ENCODE measurements around the gene TP53. TPM values are rescaled to one million over a fixed set of nuclear protein-coding genes. Genes with fewer than 3 reads are reported as not detected.

The TP53 gene
- total RNA-seq, 1 experiment from 2014 or later: 119 TPM

DNA sequence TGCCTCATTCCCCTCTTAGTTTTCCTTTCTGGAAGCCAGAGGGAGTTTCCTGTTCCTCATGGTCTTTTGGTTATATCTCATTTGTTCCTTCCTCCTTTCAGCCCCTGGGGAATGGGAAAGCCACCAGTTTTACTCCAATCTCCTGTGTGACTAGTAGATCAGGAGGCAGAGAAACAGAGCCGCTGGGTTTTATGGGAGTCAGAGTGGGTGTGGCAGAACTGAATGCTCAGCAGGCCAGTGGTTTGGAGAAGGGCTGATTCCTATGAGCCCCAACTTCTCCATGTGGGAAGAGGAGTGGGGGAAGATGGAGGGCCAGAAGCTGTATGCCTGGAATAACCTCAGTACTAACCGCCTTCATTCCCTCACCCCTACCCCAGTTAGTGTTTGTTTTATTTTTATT, 34.3 kb upstream of the TP53 start:
- peaks cover 18% of the 10 kb centered on the region for H3K36me3 Mint-ChIP-seq (ENCODE audit: insufficient read depth, unreplicated experiment)
- CTCF ChIA-PET: no interaction called here
- intact Hi-C loops (cut with micrococcal nuclease; ENCODE audit: unreplicated experiment): no loop called here
- TF ChIP-seq, protein P1, sequence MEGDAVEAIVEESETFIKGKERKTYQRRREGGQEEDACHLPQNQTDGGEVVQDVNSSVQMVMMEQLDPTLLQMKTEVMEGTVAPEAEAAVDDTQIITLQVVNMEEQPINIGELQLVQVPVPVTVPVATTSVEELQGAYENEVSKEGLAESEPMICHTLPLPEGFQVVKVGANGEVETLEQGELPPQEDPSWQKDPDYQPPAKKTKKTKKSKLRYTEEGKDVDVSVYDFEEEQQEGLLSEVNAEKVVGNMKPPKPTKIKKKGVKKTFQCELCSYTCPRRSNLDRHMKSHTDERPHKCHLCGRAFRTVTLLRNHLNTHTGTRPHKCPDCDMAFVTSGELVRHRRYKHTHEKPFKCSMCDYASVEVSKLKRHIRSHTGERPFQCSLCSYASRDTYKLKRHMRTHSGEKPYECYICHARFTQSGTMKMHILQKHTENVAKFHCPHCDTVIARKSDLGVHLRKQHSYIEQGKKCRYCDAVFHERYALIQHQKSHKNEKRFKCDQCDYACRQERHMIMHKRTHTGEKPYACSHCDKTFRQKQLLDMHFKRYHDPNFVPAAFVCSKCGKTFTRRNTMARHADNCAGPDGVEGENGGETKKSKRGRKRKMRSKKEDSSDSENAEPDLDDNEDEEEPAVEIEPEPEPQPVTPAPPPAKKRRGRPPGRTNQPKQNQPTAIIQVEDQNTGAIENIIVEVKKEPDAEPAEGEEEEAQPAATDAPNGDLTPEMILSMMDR (IDR thresholded peaks at IDR 0.05; ENCODE audit: unreplicated experiment): no peak
- peaks cover 82% of the 10 kb centered on the region for H3K27me3 Mint-ChIP-seq (ENCODE audit: unreplicated experiment)
- DNase-seq: no peak
- no TSS peak for BruUV-seq (replicated peaks)
- H3K4me1 Mint-ChIP-seq (ENCODE audit: low read depth, unreplicated experiment): peaks cover 9% of the 10 kb centered on the region
- no peak overlapping the region for H3K4me3 Mint-ChIP-seq (ENCODE audit: low read depth, unreplicated experiment)
- H3K27ac Mint-ChIP-seq (ENCODE audit: unreplicated experiment): no peak overlapping the region
- no peaks in the 10 kb centered on the region for H3K9me3 Mint-ChIP-seq (ENCODE audit: low read depth, unreplicated experiment)

DNA sequence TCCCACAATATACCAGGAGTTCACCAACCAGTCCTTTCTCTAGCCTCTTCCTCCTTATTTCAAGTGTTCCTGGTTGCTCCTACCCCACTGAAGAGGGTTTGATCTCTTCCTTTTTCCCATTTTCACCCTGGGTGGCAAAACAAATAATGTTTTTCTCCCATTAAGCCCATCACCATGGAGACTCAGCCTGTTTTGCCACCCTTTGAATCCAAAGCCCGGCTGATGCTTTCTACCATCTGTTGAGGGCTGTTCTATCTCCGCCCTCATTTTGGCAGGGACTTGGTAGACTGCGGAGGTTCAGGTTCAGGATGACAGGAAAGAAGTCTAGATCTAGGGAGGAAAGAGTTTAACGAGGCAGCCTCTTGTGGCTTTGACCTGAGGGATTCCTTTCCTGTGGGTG, 32.8 kb upstream of the TP53 start:
- H3K4me3 Mint-ChIP-seq (ENCODE audit: low read depth, unreplicated experiment): no peak overlapping the region
- DNase-seq: no peak
- no TSS peak for BruUV-seq (replicated peaks)
- peaks cover 20% of the 10 kb centered on the region for H3K36me3 Mint-ChIP-seq (ENCODE audit: insufficient read depth, unreplicated experiment)
- H3K27me3 Mint-ChIP-seq (ENCODE audit: unreplicated experiment): peaks cover 91% of the 10 kb centered on the region
- CTCF ChIA-PET: interaction anchor here (0.6 kb wide), 1 partner anchor 39 kb away, joined by 4 read pairs; no protein-coding TSS in a partner anchor
- H3K9me3 Mint-ChIP-seq (ENCODE audit: low read depth, unreplicated experiment): no peaks in the 10 kb centered on the region
- TF ChIP-seq, protein P1 (IDR thresholded peaks at IDR 0.05; ENCODE audit: unreplicated experiment): no peak
- intact Hi-C loops (cut with micrococcal nuclease; ENCODE audit: unreplicated experiment): no loop called here
- peaks cover 17% of the 10 kb centered on the region for H3K4me1 Mint-ChIP-seq (ENCODE audit: low read depth, unreplicated experiment)
- no peak overlapping the region for H3K27ac Mint-ChIP-seq (ENCODE audit: unreplicated experiment)

DNA sequence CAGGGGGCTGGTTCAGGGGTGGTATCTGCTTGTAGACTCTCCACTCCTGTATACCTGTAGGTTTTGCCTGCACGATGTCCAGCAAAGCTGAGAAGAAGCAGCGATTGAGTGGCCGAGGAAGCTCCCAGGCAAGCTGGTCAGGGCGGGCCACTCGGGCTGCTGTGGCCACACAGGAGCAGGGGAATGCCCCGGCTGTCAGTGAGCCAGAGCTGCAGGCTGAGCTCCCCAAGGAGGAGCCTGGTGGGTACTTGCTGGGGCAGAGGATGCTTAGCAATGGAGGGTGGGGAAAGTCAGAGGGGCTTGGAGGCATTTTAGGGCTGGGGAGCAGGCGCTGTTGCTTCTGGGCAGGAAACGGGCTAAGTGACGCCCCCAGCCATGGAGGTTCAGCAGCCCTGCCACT, 32.4 kb upstream of the TP53 start:
- Mint-ChIP-seq H3K4me1 (ENCODE audit: low read depth, unreplicated experiment) (peaks cover 17% of the 10 kb centered on the region), H3K36me3 (ENCODE audit: insufficient read depth, unreplicated experiment) (peaks cover 20% of the 10 kb centered on the region), H3K27ac (ENCODE audit: unreplicated experiment) (no peak overlapping the region), H3K27me3 (ENCODE audit: unreplicated experiment) (peaks cover 95% of the 10 kb centered on the region), H3K4me3 (ENCODE audit: low read depth, unreplicated experiment) (no peak overlapping the region), H3K9me3 (ENCODE audit: low read depth, unreplicated experiment) (no peaks in the 10 kb centered on the region)
- TF ChIP-seq, protein P1 (IDR thresholded peaks at IDR 0.05; ENCODE audit: unreplicated experiment): no peak
- DNase-seq: no peak
- intact Hi-C loops (cut with micrococcal nuclease; ENCODE audit: unreplicated experiment): no loop called here
- BruUV-seq (replicated peaks): no TSS peak
- CTCF ChIA-PET: no interaction called here

DNA sequence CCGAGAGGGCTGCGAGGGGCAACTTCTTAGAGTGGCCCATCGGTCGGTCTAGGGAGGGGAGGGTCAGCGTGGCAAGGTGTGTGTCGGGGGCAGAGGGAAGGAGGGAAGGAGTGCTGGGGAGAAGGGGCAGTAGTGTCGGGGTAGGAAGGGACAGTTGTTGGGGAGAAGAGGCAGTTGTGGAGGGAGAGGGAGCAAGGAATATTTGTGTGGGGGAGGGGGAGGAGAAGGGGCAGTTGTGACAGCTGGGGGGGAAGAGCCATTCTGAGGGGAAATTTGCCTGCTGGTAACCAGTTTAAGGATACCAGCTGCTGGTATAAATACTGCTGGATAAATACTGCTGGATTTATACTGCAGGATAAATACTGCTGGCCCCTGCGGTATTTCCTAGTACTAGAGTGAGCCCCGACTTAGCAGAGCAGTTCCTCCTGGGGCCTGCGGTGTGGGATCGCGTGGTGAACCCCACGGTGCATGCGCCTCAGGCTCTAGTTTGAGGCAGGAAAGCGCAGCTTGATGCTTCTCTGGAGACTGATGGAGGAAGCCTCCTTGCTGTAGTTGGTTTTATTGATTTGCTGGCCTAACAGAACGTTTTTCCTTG, 30.6 kb upstream of the TP53 start:
- no peaks in the 10 kb centered on the region for H3K9me3 Mint-ChIP-seq (ENCODE audit: low read depth, unreplicated experiment)
- peaks cover 99% of the 10 kb centered on the region for H3K27me3 Mint-ChIP-seq (ENCODE audit: unreplicated experiment)
- H3K4me3 Mint-ChIP-seq (ENCODE audit: low read depth, unreplicated experiment): peak overlapping the region; percentile 78
- CTCF ChIA-PET: interaction anchor here (0.6 to 1.6 kb wide), 3 partner anchors 31 to 157 kb away, joined by 3 to 4 read pairs (median 3); partner anchors contain the start of gene TP53
- TF ChIP-seq, protein P1 (IDR thresholded peaks at IDR 0.05; ENCODE audit: unreplicated experiment): no peak
- H3K4me1 Mint-ChIP-seq (ENCODE audit: low read depth, unreplicated experiment): peaks cover 17% of the 10 kb centered on the region
- intact Hi-C loops (cut with micrococcal nuclease; ENCODE audit: unreplicated experiment): no loop called here
- BruUV-seq (replicated peaks): no TSS peak
- H3K27ac Mint-ChIP-seq (ENCODE audit: unreplicated experiment): peak overlapping the region; percentile 36
- peaks cover 20% of the 10 kb centered on the region for H3K36me3 Mint-ChIP-seq (ENCODE audit: insufficient read depth, unreplicated experiment)
- no peak for DNase-seq

All from Calu3 (cell line).